Skin epidermis (tissue), 12 donors: ENCODE results near the gene SLC39A11.

ENCODE experiments used
- H3K27ac ChIP-seq, 21 experiments: fragments of 200-600 bp; sonication (generic) in 11 of 21; one replicate each; pipeline ENCODE4 v1.5.0; 2020; ENCODE audit warnings: mild to moderate bottlenecking in 3 of 21, inconsistent platforms in 2 of 21, moderate library complexity in 2 of 21
- H3K4me3 ChIP-seq, 7 experiments: fragments of 200-600 bp; sonication (generic) in 2 of 7; one replicate each; pipeline ENCODE4 v1.5.0; 2020; ENCODE audit warnings: inconsistent platforms in 2 of 7, mild to moderate bottlenecking in 2 of 7, moderate library complexity in 1 of 7

Gene SLC39A11

DNA sequence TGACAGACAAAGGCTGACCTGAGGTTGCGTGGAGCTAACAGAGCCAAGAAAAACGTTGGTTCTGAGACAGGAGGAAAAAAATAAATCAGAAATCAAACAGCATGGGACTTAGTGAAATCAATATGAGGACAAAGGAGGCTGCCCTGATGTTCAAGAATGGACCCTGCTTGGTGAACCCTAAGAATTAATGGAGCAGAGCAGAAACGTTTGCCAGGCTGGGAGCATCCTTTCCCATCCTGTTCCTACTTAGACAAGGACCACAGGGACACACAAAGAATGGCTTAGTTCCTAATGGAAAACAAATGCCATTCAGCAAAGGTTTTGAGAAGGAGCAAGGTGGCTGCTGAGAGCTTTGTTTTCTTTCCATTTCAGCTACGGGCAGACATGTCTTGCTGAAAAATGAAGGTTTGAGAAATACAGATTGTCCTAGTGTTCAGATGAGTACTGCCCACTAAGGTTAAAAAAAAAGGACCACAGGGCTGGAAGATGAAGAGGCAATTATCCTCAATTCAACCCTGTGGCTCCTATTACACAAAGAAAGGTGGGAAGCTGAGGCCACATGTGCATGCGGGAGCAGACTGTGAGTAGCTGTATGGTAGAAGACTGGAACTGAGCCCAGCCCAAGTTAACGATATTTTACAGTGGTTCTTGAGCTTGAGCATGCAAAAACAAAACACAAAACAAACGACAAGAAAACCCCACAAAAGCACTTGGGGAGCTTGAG, 230.1 kb downstream of the SLC39A11 start:
- H3K27ac ChIP-seq = no peak overlapping the region
- no peak overlapping the region for H3K4me3 ChIP-seq

GRCh38 chr17:72861811-72862210, 230.7 kb downstream of the SLC39A11 start:
- Histone ChIP-seq H3K4me3 (no peak overlapping the region), H3K27ac (no peak overlapping the region)

- Histone ChIP-seq H3K4me3 (no peak overlapping the region), H3K27ac (no peak overlapping the region)
These were observed 231.7 kb downstream of the SLC39A11 start for GRCh38 chr17:72860778-72861177.

GRCh38 chr17:72858826-72859495, 233.5 kb downstream of the SLC39A11 start:
- Histone ChIP-seq H3K27ac (no peak overlapping the region), H3K4me3 (no peak overlapping the region)

DNA sequence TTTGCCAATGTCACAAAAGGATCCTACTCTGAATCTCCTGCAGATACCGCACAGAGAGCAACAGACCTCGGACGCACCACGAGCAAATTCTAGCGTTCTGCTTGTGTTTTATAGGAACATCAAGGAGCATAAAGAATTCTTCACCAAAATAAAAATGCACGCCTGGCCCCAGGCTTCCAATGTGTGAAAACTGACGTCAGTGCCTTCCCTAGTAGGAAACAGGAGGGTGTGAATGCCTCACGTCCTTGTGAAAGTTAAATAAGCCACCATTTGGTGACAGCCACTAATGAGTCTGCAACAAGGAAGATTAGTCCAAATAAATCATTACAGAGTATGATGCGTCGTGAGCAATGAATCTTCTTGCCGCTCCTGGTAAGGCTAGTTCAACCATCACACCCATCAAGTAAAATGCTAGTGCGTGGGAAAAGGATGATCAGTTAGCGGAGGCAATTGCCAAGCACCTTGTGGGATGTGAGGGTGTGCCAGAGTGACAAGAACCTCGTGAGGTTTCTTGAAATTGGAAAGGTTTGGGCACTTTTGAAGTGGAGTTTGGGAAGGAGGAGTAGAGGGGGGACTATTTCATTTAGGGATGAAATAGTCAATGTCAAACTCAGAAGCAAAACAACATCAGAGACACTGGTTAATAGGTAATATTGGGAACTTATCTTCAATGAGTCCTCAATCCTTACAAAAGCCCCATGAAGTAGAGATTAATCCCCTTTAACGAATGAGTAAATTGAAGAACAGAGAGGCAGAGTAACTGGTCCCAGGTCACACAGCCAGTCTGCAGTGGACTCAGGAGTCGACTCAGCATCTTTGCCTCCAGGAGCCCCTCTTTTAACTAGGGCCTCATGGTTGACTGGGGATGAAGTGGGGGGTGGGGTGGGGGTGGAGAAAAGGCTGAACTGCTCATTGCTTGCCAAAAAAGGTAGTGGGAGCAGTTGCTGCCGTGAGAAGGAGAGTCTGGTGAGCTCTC, 238.8 kb downstream of the SLC39A11 start:
- Histone ChIP-seq H3K27ac (no peak overlapping the region), H3K4me3 (no peak overlapping the region)

DNA sequence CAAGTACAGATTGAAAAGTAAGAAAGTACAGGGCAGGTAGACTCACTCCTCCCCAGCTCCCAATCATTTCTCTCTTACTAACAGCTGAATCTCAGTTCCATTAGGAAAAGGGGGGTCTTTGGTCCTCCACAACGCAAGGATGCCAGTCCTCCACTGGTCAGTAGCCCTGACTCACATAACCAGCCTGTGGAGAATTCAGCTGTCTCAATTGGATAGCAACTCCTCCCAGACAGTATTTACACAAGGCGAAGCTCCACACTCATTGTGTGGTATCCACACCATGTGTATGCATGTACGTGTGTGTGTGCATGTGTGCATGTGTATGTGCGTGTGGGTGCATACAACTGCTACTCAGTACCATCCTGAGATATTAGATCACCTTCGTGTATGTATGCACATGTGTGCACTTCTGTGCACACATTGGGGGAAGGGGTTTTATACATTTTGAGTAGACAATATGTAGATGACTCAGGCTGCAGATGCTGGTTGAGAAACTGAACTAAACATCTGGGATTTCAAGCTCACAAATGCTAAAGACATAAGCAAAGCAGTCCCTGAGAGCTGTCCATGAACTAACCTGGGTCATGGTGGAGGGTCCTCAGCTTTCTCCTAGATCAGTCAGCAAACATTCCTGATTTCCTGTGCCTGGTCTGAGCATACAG, 240.1 kb downstream of the SLC39A11 start:
- Histone ChIP-seq H3K27ac (no peak overlapping the region), H3K4me3 (no peak overlapping the region)

DNA sequence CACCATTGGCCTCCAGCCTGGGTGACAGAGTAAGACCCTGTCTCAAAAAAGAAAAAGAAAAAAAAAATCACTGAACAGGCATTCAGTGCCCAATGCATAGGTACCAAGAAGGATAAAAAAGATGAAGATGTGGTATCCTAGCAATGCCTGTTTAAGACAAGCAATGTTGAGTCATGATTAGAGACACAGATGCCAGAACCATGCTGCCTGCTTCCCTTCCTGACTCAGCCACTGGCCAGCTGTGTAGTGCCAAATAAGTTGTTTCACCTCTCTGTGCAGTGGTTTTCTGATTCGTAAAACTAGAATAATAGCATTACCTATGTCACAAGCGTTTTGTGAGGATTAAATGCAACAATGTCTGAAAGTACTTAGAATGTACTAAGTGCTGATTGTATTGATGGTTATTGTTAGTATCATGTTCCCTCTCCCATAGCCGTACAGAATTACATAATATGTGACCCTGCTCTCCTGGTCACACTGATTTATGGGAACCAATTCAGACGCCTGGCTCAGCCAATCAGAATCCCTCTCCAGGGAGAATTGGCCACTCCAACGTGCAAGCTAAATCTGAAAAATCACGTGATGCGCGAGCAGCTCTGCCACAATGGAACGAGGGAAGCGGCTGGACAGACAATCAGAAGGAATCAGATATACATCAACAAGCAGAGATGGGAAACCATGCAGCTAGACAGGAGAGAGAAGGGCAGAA, 241.9 kb downstream of the SLC39A11 start:
- Histone ChIP-seq H3K4me3 (no peak overlapping the region), H3K27ac (no peak overlapping the region)

- Histone ChIP-seq H3K27ac (no peak overlapping the region), H3K4me3 (no peak overlapping the region)
These were observed 246.1 kb downstream of the SLC39A11 start for GRCh38 chr17:72846399-72846798.

- no peak overlapping the region for H3K27ac ChIP-seq
- no peak overlapping the region for H3K4me3 ChIP-seq
These were observed 248.9 kb downstream of the SLC39A11 start for GRCh38 chr17:72843591-72843990.

DNA sequence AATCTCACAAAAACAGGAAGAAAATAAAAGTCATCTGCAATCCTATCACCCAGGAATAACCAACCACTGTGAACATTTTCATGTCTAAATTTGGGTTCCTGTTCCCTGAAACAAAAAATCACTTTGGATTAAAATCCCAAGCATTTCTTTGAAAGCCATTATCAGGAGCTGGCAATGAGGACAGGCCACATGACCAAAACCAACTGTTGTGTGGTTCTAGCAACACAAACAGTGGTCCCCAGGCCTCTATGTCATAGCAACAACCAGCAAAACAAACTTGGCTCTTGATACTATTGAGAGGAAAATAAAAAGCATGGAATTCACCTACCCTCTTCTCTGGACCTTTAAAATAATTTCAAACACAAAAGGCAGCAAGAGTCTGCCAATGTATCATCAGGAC, 252.5 kb downstream of the SLC39A11 start:
- H3K4me3 ChIP-seq = no peak overlapping the region

GRCh38 chr17:72839131-72839725, 253.3 kb downstream of the SLC39A11 start:
- Histone ChIP-seq H3K27ac (no peak overlapping the region), H3K4me3 (no peak overlapping the region)

More for the DNA sequence above, 252.5 kb downstream of the SLC39A11 start:
- H3K27ac ChIP-seq = peak overlapping the region in 1 of 21 experiments; percentile 11

DNA sequence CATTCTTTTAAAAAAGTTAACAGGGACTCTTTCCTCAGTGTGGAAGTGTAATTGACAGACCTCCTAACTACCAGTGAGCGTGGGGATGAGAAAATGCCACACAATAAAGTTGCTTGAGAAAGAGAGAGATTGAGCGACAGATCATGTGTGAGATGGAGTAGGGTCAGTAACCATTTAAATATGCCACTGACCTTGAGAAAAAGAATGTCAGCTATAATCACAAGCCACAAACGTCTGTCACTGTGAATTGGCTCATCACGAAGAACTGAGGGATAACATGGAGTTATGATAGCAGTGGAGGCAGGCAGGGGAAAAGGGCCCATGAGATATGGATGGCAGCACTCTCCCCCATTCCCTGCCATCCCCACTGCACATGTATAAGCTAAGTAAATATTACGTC, 253.9 kb downstream of the SLC39A11 start:
- Histone ChIP-seq H3K4me3 (no peak overlapping the region), H3K27ac (peak overlapping the region in 1 of 21 experiments; percentile 49)

GRCh38 chr17:72838068-72838467, 254.4 kb downstream of the SLC39A11 start:
- Histone ChIP-seq H3K4me3 (no peak overlapping the region), H3K27ac (peak overlapping the region in 1 of 21 experiments; percentile 49)

DNA sequence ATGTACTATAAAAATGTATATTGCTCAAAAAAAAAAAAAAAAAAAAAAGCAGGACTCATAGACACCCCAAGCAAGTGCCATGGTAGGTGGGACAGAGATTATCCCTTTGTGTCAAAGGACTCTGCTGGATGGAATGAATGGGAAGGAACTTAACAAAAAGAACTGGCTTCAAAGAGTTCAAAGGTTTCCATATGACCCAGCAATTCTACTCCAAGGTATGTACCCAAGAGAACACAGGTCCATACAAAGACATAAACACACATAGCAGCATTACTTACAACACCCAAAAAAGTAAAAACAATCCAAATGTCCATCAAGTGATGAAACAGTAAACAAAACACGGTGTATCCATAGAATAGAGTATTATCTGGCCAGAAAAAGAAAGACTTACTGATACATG, 255.2 kb downstream of the SLC39A11 start:
- H3K4me3 ChIP-seq = no peak overlapping the region
- H3K27ac ChIP-seq = no peak overlapping the region

- Histone ChIP-seq H3K4me3 (no peak overlapping the region), H3K27ac (no peak overlapping the region)
These were observed 259.2 kb downstream of the SLC39A11 start for GRCh38 chr17:72833128-72833765.

DNA sequence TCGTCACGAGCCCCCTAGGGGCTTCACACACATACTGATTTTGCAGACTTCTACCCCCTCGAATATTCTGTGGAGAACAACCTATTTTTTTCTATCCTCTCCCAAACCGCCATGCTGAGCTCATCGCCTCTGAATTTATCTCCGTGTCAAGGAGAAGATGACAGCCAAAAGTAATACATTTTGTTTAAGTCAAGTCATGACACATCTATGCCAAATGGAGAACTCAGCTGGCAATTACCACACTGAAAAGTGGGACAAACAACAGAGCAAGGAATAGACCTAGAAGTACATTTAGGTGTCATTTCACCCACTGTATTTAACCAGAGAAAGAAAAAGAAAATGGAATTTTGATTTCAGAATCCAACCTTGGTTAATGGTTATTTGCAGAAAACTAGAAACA, 260.2 kb downstream of the SLC39A11 start:
- Histone ChIP-seq H3K4me3 (no peak overlapping the region), H3K27ac (no peak overlapping the region)

GRCh38 chr17:72829883-72830282, 262.6 kb downstream of the SLC39A11 start:
- Histone ChIP-seq H3K27ac (no peak overlapping the region), H3K4me3 (no peak overlapping the region)

- Histone ChIP-seq H3K4me3 (no peak overlapping the region), H3K27ac (no peak overlapping the region)
These were observed 265.9 kb downstream of the SLC39A11 start for GRCh38 chr17:72826602-72827001.
